ENCODE measurements around the gene COL4A5.
A peak's percentile ranks its signal among the peaks of the same experiment; 100 is the strongest.

COL4A5 gene

DNA sequence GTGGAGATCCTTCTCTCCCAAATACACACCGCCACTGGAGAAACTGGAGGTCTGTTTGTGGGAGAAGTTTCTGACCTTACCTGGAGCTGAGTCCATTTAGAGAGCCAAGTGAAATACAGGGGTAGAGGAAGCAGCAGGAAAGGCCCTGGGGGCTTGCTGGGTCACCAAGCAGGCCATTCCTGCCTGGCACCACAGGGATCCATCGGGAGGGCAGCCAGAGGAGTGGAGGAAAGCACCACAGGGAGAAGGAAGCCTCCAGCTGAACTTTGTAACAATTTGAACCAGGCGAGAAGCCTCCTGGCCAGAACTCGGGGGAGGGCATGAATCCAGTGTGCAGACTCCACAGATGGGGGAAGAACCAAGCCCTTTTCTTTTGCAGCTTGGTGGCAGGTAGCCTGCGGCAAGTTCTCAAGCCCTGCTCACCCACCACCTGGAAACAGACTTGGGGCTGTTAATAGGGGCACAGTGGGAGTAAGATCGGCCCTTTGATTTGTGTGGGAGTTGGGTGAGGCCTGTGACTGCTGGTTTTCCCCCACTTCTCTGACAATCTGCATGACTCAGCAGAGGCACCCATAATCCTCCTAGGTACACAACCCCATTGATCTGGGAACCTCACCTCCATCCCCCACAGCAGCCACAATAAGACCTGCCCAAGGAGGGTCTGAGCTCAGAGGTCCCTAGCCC is 202.1 kb downstream of the COL4A5 start:
- no peak for DNase-seq (ENCODE audit: low spot score)

DNA sequence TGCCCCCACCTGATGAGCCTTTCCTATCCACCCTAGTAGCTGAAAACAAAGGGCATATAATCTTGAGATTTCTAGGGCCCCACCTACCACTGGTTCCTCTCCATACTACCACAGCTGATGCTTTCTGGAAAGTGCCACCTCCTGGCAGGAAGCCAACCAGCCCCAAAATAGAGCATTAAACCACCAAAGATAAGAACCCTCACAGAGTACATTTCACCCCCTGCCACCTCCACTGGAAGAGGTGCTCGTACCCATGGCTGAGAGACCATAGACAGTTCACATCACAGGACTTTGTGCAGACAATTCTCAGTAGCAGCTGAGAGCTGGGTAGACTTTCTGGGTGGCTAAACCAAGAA is 202.6 kb downstream of the COL4A5 start:
- DNase-seq (ENCODE audit: low spot score) = no peak

DNA sequence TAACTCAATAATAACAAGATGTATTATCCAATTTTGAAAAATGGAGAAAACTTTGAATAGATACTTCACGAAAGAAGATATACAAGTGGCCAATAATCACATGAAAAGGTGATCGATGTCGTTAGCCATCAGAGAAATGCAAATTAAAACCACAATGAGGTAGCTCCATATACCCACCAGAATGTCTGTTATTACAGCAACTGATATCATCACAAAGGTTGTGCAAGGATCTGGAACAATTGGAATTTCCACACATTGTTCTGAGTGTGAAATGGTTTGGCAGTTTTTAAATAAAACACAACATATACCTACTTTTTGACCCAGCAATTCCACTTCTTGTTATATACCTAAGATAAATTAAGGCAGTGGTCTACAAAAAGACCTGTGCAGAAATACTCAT is 225.1 kb downstream of the COL4A5 start:
- no peak for DNase-seq (ENCODE audit: low spot score)

DNA sequence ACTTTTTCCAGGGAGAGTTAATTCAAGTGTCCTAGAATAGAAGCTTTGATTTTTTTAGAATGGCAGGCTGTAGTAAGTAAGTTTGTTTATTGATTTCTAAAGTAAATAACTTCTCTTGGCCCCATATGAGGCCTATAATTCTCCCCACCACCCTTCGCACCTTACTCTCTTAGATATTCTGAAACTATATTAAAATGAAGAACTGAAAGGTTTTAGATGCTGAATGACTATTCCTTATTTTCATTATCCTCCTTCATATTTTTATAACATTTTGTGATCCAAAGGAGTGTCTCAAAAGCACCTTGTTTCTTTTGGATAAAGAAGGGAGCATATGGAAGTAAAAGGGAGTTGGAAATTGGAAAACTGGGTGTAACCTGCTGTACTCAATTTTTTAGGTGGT is 226.5 kb downstream of the COL4A5 start:
- no peak for DNase-seq (ENCODE audit: low spot score)

DNA sequence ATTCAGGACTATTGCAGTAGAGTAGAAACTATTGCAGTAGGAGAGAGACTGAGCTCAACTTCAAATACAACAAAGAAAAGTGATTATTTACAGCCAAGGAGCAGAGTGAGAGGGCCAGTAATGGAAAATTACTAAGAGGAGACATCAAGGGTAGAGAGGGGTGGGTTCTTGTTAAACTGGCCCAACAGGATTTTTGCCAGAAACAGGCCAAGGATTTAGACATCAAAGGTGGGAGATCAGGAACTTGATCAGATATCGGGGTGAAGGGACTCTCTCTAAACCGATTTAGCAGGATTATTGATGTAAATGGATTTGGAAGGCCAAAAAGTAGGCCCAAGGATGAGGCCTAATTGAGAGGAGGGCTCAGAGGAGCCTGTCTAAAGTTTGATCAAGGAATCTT is 231.9 kb downstream of the COL4A5 start:
- DNase-seq (ENCODE audit: low spot score) = no peak

DNA sequence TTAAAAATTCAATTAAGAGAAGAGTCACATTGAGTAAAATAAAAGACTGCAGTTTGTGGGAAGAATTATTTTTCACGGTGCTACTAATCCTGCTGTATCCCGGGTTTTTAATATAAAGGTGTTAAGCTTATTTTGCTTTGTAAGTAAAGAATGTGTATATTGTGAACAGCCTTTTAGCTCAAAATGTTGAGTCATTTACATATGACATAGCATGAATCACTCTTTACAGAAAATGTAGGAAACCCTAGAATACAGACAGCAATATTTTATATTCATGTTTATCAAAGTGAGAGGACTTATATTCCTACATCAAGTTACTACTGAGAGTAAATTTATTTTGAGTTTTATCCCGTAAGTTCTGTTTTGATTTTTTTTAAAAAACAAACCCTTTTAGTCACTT is 257.1 kb downstream of the COL4A5 start:
- DNase-seq (ENCODE audit: low spot score) = no peak

DNA sequence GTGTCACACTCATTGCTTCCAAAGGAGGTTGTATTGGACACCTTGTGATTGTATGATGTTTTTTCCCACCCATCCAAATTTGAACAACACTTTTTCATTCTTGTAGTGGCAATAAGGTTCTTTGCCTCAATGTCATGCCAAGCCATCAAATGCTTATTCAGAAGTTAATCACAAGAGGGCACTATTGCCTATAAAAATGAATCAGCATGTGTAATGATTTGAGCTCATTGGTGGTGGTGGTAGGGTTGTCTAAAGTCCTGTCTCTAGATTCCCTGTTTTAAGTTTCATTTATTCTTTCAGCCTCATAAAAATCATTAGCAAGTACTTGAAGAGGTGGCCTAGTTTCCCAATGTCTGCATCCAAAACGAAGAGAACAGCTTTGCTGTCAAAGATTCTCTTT is 259.7 kb downstream of the COL4A5 start:
- DNase-seq (ENCODE audit: low spot score) = peak; percentile 7

DNA sequence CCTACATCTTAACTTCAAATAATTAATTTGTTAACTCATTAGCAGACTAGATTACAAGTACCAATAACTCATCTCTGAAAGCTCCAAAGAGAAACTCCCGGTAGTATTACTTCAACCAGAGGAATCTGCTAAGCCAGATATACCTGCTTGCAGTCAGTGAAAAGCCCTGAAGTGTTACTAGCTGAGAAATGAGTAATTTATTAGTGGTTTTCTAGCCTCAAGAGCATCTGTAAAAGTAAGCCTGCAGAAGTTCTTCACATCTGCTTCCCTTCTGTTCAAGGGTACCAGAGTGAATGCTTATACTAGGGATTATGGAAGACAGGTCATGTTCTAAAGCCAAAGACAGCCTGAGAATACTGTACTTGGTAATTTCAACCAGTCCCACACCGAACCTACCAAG is 262.0 kb downstream of the COL4A5 start:
- DNase-seq (ENCODE audit: low spot score) = no peak

DNA sequence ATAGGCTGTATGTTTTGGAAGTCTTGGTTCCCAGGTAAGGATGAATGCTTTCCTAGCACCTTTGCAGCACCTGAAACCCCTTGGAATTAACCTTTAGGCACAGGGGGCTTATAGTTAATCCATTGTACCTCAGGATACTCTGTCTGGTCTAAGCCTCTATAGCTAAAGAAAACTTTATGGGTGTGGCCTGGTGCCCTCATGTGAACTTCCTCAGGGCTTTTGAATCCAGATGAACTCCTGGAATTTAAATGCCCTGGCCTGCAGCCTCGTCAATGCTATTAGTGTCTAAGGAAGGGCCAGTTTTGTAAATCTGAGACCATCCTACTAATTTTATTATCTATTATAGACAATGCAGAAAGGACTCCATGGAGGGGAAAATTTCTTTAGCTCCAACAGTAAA is 262.9 kb downstream of the COL4A5 start:
- no peak for DNase-seq (ENCODE audit: low spot score)

DNA sequence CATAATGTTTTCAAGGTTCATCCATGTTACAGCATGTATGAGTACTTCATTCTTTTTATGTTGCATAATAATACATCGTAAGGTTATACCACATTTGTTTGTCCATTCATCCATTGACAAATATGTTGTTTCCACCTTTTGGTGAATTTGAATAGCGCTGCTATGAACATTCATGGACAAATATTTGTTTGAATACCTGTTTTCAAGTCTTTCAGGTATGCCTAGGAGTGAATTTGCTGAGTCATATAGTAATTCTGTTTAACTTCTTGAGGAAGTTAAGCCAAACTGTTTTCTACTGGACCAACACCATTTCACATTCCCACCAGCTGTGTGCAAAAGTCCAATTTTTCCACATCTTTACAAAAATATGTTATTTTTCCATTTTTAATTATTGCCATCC is 265.2 kb downstream of the COL4A5 start:
- DNase-seq (ENCODE audit: low spot score) = no peak

DNA sequence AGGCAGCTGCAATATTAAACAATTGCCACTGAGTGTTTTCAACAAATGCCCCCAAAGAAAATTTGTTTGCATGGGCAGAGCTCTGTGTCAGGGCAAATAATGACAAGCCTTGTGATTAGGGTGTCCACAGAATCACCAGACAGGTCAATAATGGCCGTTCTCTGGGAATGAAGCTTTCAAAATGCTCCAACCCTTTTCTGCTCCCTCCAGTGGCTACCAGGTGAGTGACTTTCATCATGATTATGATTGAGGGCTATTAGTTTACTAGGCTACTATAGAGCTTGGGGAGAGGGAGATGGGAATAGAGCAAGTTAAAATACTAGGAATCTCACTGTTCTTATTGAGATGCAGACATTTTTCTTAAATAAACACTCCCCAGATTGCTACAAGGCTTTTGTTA is 273.2 kb downstream of the COL4A5 start:
- DNase-seq (ENCODE audit: low spot score) = no peak

DNA sequence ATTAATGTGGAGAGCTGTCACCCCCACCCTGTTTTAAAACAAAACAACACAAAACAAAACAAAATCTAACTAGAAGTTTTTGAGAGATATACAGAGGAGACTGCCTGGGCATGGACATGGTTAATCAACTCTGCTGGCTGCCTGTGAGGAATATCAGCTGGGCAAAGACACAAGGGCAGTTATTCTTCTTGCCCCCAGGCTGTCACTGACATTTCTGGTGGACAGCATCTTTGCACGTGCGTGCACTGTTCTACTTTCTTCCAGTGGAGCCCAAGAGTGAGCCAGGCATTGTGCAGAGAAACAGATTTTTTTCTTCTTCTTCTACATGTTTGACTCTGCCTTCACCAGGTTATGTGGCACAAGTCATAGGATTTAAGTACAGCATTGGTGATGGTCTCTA is 282.9 kb downstream of the COL4A5 start:
- DNase-seq (ENCODE audit: low spot score) = no peak

DNA sequence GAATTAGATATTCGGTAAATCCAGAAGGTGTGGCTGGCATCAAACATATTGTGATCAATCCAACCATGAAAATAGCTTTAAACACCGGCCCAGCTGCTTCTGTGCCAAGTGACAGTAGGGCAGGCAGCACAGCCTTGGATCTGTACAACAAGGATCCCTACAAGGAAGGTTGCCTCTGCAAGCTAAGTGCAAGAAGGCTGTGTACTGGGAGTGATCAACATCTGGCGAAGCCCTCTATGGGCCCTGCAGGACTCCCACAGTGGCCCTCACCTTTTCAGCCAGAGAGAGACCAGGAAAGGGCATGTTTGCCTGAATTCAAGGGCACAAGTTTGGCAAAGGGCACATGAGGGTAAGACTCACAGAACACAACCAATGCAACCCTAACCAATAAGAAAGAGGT is 287.1 kb downstream of the COL4A5 start:
- no peak for DNase-seq (ENCODE audit: low spot score)

DNA sequence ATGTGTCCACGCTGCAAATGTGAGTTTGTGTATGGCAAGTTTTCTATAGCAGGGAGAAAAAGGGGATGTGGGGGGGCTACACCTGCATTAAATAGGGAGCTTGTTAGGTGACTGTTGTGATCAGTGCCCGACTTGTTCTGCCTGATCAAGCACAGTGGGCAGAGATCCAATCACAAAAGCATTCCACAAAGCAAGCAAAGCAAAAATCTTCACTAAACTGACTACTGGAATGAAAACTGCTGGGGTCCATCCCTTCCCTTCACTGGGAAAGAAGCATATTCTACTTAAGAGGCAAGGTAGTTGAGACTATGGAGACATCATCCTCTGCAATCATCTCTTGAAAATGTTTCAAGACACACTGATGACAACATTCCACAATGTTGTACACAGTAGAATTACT is 291.5 kb downstream of the COL4A5 start:
- no peak for DNase-seq (ENCODE audit: low spot score)

DNA sequence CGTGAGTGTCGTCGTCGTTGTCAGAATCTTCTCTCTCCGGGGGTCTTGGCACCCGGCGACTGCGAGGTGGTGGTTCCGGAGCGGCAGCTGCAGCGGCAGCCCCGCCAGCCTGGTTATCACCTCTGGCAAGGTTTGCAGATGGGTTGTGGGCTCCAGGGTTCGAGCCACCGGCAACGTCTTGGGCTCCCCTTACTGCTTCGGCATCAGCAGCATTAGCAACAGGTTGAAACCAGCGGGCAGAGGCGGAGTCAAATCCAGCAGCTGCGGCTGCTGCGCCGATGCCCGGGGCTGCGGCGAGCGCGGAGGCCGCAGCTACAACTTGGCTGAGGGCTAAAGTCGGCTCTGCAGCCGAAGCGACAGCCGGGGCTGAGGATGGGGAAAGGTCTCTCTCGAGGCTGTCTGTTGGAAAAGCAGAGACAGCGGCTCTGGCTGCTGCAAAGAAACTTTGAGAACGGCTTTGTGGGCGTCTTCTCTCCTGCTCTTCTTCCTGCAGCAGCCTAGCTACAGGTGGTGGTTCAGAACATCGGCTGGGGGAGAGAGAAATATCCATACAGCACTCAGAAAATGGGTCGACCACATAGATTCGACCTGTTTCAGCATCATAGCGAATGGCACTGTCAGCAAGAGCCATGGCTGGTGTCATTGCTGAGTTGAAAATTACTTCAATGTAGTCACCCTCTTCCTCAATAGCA is 293.1 kb downstream of the COL4A5 start:
- no peak for DNase-seq (ENCODE audit: low spot score)

DNA sequence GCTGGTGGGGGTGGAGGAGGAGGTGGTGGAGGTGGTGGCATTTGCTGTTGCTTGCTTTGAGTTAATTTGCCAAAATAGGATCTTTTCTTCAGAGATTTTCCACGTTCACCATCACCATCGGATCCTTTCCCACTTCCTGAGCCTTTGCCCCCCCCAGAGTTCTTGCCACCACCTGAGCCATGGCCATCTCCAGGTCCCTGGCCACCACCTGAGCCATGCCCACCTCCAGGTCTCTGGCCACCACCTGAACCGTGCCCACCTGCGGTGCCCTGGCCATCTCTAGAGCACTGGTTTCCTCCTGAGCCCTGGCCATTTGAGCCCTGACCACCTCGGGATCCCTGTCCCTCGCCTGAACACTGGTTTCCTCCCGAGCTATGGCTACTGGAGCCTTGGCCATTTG is 294.8 kb downstream of the COL4A5 start:
- DNase-seq (ENCODE audit: low spot score) = no peak

DNA sequence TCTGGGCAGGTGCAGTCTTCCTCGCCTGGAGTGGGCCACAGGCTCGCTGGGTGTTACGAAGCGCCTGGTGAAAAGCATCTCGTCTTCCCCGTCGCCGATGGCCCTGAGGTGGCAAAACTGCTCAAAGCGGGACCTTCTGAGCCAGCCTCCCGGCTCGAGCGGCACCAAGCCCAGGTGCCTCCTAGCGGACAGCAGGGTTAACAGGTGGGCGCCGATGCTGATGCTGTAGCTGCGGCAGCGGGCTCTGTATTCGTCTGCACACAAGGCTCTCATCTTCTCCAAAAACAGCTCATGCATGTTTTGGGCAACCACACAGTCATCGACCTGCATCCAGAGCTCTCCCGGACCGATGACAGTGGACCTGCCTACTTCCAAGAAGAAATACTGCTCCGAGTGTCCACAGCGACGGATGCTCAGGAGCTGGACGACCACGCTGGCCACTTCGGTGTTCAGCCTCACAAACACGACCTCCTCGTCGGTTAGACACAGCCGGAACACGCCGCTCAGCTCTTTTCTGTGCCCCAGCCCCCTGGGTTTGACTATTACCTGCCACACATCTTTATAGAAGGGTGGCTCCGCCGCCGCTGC is 295.5 kb downstream of the COL4A5 start:
- peak; percentile 71 for DNase-seq (ENCODE audit: low spot score)

DNA sequence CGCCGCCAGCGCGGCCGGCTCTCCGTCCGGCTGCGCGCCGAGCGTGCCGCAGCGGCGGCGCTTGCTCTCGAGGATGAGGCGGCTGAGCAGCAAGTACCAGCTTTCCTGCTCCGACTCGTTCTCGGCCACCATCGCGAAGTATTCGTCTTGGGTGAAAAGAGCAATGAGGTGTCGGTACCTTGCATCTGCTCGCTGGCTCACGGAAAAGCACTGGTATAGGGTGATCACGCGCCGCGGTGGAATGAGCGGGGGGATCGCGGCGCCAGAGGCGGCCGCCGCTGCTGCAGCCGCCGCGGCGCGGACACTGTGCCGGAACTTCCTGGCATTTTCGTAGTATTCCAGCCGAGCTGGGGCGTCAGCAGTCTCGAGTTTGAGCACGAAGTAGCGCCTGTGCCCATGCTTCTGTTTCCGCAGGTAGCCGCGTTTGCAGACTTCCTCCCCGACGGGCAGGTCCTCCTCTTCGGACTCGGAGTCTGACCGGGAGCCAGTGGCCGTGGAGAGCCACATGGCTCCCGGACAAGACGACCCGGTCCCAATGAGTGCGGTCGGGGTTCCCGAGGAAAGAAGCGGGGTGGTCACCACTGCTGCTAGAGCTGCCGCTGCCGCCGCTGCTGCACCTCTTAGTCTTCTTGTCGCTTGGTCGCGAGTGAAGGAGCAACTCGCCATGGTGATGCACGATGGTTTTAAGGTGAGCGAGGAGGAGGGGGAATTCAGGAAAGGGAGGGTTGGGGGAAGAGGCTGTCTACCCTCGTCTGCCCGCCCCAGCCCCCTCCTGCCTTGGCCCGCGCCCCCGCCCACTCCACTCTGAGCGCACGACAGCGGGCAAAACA is 296.3 kb downstream of the COL4A5 start:
- no peak for DNase-seq (ENCODE audit: low spot score)

DNA sequence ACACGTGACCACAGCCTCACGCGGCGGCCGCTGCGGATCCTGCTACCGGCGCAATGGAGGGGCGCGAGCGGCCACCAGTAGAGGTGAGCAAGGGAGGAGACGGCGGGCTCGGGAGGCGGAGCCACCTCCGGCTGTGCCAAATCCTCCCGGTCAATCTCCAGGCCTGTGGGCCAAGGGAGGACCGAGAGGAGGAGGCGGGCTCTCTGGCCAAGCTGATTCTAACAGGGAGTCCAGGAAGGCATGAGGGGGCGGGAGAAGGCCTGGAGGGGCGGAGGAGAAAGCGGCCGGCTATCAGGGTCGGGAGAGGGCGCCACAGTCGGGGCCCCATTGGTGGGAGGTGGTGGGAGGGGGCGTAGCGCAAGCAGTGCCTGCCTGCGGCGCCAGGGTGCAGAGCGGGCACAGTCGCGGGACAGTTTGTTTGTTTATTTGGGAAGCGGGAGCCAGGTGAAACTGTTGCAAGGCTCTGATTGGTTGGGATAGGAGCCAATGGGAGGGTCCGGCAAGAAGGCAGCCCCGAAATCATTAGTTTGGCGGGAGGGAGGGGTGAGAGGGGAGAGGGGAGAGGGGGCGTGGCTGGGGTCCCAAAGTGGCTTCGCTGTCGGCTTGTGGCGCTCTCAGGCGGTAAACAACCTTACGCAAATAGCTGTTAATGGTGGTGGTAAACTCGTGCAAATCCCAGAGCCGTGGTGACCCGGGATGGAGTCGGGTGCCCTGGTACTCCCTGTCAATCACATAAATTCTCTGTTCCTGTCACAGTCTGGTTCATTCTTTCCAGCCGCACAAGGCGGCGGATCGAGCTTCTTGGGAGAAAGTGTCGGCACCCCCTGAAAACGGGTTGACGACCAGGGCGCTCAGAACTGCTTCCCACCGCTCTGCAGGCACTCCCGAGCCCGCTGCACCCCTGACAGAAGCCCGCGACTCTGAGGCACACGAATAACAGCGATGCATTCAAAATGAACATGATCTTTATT is 297.2 kb downstream of the COL4A5 start, which contains the start of gene IRS4:
Gene IRS4, minus strand, starts transcription at position 55 of the 971 bp plus-strand sequence.
- DNase-seq (ENCODE audit: low spot score) = peak; percentile 46

DNA sequence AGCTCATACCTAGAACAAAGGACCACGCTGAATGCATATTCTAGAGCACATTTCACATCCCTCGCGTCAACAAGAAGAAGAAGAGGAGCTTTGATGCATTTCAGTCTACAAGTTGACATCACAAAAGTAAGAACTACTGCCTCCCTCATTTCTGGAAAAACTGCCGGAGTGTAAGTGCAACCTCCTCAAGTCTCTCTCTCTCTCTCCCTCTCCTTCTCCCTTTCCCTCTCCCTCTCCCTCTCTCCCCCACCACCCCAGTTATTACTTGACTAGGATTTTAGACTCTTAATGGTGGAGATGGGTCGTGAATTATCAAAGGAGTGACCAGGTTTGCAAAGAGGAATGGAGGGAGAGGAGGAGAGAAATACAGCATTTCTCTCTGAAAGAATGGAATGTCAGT is 298.1 kb downstream of the COL4A5 start:
- DNase-seq (ENCODE audit: low spot score) = no peak

DNA sequence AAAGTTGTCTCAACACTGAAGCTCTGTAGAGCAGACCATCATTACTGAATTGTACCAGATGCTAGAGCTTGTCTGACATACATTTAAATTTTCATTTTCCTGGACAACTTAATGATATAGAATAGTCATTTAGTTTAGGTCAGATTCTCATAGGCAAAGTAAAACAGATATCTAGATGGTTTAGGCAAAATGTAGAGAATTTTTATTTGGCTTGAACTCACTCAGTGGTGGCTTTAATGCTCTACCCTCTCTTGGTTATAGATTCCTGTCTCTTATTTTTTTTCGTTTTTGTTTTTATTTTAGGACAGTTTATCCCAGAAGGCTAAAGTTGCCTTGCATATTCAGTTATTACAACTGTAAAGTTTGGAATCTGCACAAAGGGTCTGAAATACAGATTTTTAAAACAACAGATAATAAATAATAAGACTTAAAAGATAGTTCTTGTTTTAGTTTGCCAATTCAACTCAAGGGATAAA is 300.7 kb downstream of the COL4A5 start:
- DNase-seq (ENCODE audit: low spot score) = no peak

Measured in HuH-7 (cell line).